NT2/D1 (cell line): ENCODE data around the gene KIDINS220.

Source experiments
- DNase-seq: peaks from one replicate; pipeline ENCODE4 v3.0.0-alpha.2; 2011; ENCODE audit warnings: low read depth, low spot score
- H3K27me3 ChIP-seq: 2 replicates; pipeline ENCODE4 v1.6.0; 2011; ENCODE audit warnings: mild to moderate bottlenecking; ENCODE audit not compliant: insufficient read length, insufficient read depth
- H3K36me3 ChIP-seq: 2 replicates; pipeline ENCODE4 v1.6.1; 2011; ENCODE audit warnings: mild to moderate bottlenecking, low read length, mixed read lengths; ENCODE audit not compliant: insufficient read depth, insufficient read length
- H3K4me1 ChIP-seq: 2 replicates; pipeline ENCODE4 v1.5.1; 2011; ENCODE audit not compliant: insufficient read depth, insufficient read length
- H3K4me3 ChIP-seq: 2 replicates; pipeline ENCODE4 v1.5.1; 2011; ENCODE audit warnings: low read depth; ENCODE audit not compliant: insufficient read length
- H3K9ac ChIP-seq: 2 replicates; pipeline ENCODE4 v1.6.0; 2011; ENCODE audit warnings: low read depth; ENCODE audit not compliant: insufficient read length
- H3K9me3 ChIP-seq: 2 replicates; pipeline ENCODE4 v1.5.1; 2011; ENCODE audit warnings: mild to moderate bottlenecking, low read length; ENCODE audit not compliant: insufficient read depth
- SUZ12 ChIP-seq: IDR thresholded peaks from 2 replicates; pipeline ENCODE4 v1.6.1; 2011; ENCODE audit not compliant: insufficient read length, insufficient read depth; ENCODE audit errors: extremely low read depth
- YY1 ChIP-seq: IDR thresholded peaks from 2 replicates; pipeline ENCODE4 v1.6.1; 2011; ENCODE audit not compliant: insufficient read length, insufficient read depth
- ZNF274 ChIP-seq: IDR thresholded peaks from 2 replicates; pipeline ENCODE4 v1.6.1; 2011; ENCODE audit warnings: mild to moderate bottlenecking, low read depth, low read length

The KIDINS220 gene

DNA sequence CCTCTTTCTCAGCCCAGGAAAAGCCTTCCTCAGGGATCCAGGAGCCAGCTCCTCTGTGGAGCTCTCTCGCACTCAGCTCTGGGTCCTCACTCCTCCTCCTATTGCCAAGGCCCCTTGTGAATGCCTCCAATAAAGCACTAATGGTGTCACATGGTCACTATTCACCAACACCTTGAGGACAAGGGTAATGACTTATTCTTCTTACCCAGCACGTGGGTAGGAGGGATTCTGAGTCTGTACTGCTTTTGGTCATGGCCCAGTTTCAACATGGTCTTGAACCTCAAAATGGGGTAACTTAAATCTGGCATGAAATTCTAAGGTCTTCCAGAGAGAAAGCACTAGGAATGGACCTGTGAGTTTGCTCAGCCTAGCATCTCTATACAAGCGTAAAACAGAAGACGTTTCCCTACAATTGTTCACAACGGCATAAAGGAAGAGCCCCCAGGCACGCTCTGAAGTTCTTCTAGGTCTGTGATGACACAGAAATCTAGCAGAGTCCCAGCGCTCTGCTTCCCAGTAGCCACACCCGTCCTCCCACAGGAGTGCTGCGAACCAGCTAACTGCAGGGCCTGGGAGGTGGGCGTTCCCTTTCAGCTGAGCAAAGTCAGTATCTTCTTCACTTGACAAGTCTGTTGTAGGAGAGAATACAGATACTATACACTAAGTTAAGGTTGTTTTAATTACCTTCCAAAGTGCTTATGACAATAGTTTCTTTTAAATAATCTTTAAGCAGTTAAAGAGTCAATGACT lies 14.6 kb upstream of the KIDINS220 start:
- no peak for DNase-seq
- no peaks in the 10 kb centered on the region for H3K9me3 ChIP-seq
- no peak overlapping the region for H3K9ac ChIP-seq
- TF ChIP-seq ZNF274 (no peak), SUZ12 (no peak), YY1 (no peak)
- no peaks in the 10 kb centered on the region for H3K36me3 ChIP-seq
- no peaks in the 10 kb centered on the region for H3K27me3 ChIP-seq
- no peak overlapping the region for H3K4me3 ChIP-seq
- no peaks in the 10 kb centered on the region for H3K4me1 ChIP-seq

DNA sequence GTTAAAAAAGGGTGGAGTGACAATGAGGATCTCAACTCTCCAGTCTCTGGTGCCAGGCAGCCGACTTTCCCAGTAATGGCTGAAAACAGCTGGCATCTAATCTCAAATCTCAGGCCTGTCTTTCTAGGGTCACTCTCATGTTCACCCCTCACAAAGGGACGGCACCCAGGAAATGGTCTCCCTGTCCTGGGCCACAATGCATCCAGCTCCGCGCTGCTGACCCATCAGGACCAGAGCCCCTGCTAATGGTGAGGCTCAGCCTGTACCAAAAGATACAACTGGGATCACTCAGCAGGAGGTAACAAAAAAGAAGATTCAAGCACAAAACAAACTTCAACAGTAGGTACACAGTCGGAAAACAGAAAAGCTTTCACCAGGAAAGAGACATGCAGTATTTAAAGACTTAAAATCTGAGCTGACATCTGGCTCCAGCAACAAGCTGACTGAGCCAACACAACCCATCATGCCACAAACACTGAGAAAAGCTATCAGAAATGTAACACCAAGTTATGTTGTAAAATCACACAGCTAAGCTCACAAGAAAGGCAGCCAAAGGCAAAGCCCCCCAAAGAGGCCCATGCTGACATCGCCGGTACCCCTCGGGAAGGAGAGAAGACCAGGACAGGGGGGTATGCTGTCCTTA lies 13.6 kb upstream of the KIDINS220 start:
- no peak for DNase-seq
- no peaks in the 10 kb centered on the region for H3K27me3 ChIP-seq
- no peaks in the 10 kb centered on the region for H3K36me3 ChIP-seq
- H3K9ac ChIP-seq, result no peak overlapping the region
- TF ChIP-seq SUZ12 (no peak), YY1 (no peak), ZNF274 (no peak)
- no peaks in the 10 kb centered on the region for H3K9me3 ChIP-seq
- H3K4me3 ChIP-seq, result no peak overlapping the region
- H3K4me1 ChIP-seq, result no peaks in the 10 kb centered on the region

DNA sequence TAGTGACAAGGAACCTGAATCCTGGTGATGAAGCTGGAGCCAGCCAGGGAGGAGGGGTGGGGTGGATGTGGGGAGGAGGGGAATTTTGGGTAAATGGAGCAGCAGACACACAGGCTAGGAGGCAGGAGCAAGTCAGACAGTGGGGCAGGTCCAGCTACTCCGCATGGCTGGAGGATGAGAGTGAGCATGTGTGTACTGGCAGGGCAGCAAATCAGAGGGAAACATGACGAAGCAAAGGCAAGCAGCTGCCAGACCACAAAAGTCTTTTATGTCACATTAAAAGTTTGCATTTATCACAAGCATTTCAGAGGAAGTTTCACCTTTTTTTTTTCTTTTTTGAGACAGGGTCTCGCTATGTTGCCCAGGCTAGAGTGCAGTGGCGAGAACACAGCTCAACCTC lies 11.9 kb upstream of the KIDINS220 start:
- H3K36me3 ChIP-seq, result no peaks in the 10 kb centered on the region
- no peaks in the 10 kb centered on the region for H3K9me3 ChIP-seq
- no peak overlapping the region for H3K4me3 ChIP-seq
- no peak overlapping the region for H3K9ac ChIP-seq
- no peak for DNase-seq
- TF ChIP-seq ZNF274, result no peak
- TF ChIP-seq YY1, result no peak
- TF ChIP-seq SUZ12, result no peak
- H3K4me1 ChIP-seq, result no peaks in the 10 kb centered on the region
- H3K27me3 ChIP-seq, result no peaks in the 10 kb centered on the region

DNA sequence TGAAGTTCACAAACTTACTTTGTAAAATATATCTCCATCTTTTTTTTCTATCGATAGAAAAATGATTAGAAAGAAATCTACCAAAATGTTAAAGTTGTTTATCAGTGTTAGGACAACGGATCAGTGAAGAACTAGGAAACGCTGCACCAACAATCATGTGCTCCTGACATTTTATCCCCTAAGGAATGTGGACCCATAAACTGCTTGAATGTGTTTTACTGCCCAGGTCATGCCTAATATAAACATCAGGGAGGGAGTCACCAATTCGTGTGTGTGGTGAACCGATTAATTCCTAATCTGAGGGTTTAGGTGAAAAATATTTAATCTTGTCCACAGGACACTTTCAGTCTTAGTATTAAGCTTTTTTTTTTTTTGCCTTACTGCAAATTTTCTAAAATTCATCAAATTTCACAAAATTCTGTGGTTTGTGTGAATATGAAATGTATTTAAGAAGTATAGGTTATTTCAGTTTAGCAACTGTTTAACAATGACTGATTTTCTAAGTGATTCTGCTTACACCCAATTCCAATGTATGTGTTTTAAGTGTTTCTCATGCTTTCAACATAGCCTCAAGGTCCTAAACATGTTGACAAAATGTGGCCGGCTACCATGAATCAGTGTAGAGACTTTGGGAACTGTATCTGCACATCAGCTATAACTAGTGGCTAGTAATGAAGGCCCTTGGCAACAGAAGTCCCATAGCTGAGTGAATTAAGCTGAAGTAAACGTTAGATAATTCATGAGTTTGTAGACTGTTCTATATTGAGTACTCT lies 11.1 kb upstream of the KIDINS220 start:
- Histone ChIP-seq H3K36me3 (no peaks in the 10 kb centered on the region), H3K27me3 (no peaks in the 10 kb centered on the region), H3K4me3 (no peak overlapping the region), H3K9ac (no peak overlapping the region), H3K4me1 (no peaks in the 10 kb centered on the region), H3K9me3 (no peaks in the 10 kb centered on the region)
- no peak for TF ChIP-seq SUZ12
- TF ChIP-seq YY1, result no peak
- DNase-seq, result no peak

DNA sequence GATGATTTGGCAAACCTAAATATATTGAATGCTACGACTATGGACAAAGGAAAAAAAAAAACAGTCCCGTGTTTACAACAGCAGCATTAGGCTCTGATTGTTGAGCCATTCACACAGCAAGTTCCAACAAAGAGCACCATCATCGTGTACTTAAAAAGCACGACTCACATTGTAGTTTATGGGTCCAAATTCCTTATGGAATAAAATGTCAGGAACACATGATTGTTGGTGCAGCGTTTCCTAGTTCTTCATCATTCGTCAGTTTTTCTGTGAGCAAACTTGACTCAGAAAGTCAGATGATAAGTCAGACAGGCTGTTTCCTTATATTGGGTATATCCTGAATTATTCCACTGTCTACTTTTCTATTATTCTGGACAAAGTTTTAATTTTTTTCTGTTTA lies 10.0 kb upstream of the KIDINS220 start:
- Histone ChIP-seq H3K4me3 (no peak overlapping the region), H3K4me1 (no peaks in the 10 kb centered on the region), H3K9ac (no peak overlapping the region), H3K36me3 (no peaks in the 10 kb centered on the region), H3K27me3 (no peaks in the 10 kb centered on the region), H3K9me3 (no peaks in the 10 kb centered on the region)
- no peak for DNase-seq
- TF ChIP-seq SUZ12 (no peak), YY1 (no peak), ZNF274 (no peak)

DNA sequence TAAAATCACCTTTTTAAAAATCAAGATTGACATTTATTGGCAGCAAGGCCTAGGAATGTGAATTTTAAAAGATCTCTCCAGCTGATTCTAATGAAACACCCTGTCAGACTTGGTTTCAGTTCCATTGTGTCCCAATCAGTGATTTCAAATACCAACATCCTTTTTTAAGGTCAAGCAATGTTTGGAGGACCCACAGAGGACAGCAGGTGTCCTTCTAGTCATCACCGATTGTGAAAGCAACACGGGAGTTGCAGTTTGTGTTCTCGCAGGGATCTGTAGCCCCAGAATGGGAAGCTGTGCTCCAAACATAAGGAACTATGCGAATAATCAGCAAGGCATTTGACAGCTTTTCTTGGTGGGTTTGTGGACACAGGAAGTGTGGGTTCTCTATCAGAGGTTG lies 4.5 kb upstream of the KIDINS220 start:
- no peak for TF ChIP-seq YY1
- TF ChIP-seq SUZ12, result no peak
- TF ChIP-seq ZNF274, result no peak
- no peaks in the 10 kb centered on the region for H3K9me3 ChIP-seq
- no peaks in the 10 kb centered on the region for H3K27me3 ChIP-seq
- H3K4me1 ChIP-seq, result no peaks in the 10 kb centered on the region
- no peaks in the 10 kb centered on the region for H3K36me3 ChIP-seq
- H3K9ac ChIP-seq, result no peak overlapping the region
- no peak overlapping the region for H3K4me3 ChIP-seq
- no peak for DNase-seq
